ENCODE measurements around the gene ELF3.
"Not testable (repeated sequence)": the region's sequence is repeated elsewhere in the genome, so short reads cannot be mapped to it uniquely, and the experiment has no call there.

GRCh38 chr1:202054673-202055072, 44.3 kb downstream of the ELF3 start:
- not testable (repeated sequence) for TF ChIP-seq POLR2A (IDR thresholded peaks at IDR 0.05; ENCODE audit: low read length); GATA1 (IDR thresholded peaks at IDR 0.05; ENCODE audit: low read depth, low read length)

Measured in erythroblast (primary cell).